ENCODE measurements around the gene ZNF646. TPM values are rescaled to one million over a fixed set of nuclear protein-coding genes. Genes with fewer than 3 reads are reported as not detected.

Gene ZNF646
- total and polyA plus RNA-seq, 2 donors (not counting 3 experiments of a cell fraction or from before 2014, with no cell fraction given), result 4.1 to 15.9 TPM

- intact Hi-C loops (cut with micrococcal nuclease) (no loop called here), dilution Hi-C loops (cut with MboI; ENCODE audit: extremely low pct_ligation_motif_present, low sequenced_read_pairs) (no loop called here)
- no peaks in the 10 kb centered on the region for H3K36me3 ChIP-seq (ENCODE audit: control insufficient read depth in 2 of 2, extremely low read depth in 1 of 2, insufficient read depth in 2 of 2, low read length in 2 of 2)
- no peaks in the 10 kb centered on the region for H3K9me1 ChIP-seq (replicated peaks; ENCODE audit: control insufficient read depth, extremely low read depth, insufficient read depth, low read length)
- no peak overlapping the region for H3K4me3 ChIP-seq (replicated peaks in 1 of 3; ENCODE audit: insufficient read depth in 1 of 3, low read depth in 1 of 3, low read length in 3 of 3)
- no peaks in the 10 kb centered on the region for H3K79me2 ChIP-seq (ENCODE audit: control insufficient read depth, insufficient read depth, low read length)
- CTCF ChIA-PET, result interaction anchor here (0.7 to 1.5 kb wide), 2 partner anchors 24 to 106 kb away, joined by 3 read pairs; partner anchors contain the start of genes ZNF646 and ZNF668
- BruUV-seq (replicated peaks), result no TSS peak
- H4K20me1 ChIP-seq (replicated peaks; ENCODE audit: control insufficient read depth, extremely low read depth, insufficient read depth, low read length), result no peaks in the 10 kb centered on the region
- no peak for DNase-seq (ENCODE audit: low read depth, low spot score)
- no peak for FAIRE-seq
- POLR2A ChIA-PET, result no interaction called here
- TF ChIP-seq JUN (IDR thresholded peaks at IDR 0.05; ENCODE audit: borderline replicate concordance, insufficient read depth, insufficient read length, low read depth), result no peak
- TF ChIP-seq EZH2 (IDR thresholded peaks at IDR 0.05; ENCODE audit: borderline replicate concordance, low read depth, low read length, severe bottlenecking), result no peak
- no peak for TF ChIP-seq POLR2AphosphoS5 (IDR thresholded peaks at IDR 0.05; ENCODE audit: insufficient read depth, low read depth, low read length)
- TF ChIP-seq POLR2A (IDR thresholded peaks at IDR 0.05; ENCODE audit: low read depth, low read length), result no peak
- TF ChIP-seq MAX (IDR thresholded peaks at IDR 0.05; ENCODE audit: insufficient read depth, insufficient read length), result no peak
- TF ChIP-seq GATA2 (IDR thresholded peaks at IDR 0.05; ENCODE audit: insufficient read depth, insufficient read length, low read depth, low read length), result no peak
- TF ChIP-seq CTCF (IDR thresholded peaks at IDR 0.05; ENCODE audit: extremely low read depth in 1 of 2, insufficient read depth in 1 of 2, low read depth in 1 of 2, low read length in 2 of 2), result no peak
- TF ChIP-seq FOS (IDR thresholded peaks at IDR 0.05; ENCODE audit: borderline replicate concordance, insufficient read depth, low read length), result no peak
- no peak for TF ChIP-seq MYC (IDR thresholded peaks at IDR 0.05; ENCODE audit: low read depth, low read length)
- H3K4me2 ChIP-seq (ENCODE audit: insufficient read depth, low read length), result no peak overlapping the region
- no peak overlapping the region for H3K9ac ChIP-seq (replicated peaks; ENCODE audit: extremely low read depth, insufficient read depth, low read length)
- no peaks in the 10 kb centered on the region for H3K9me3 ChIP-seq (replicated peaks; ENCODE audit: control insufficient read depth, insufficient read depth, low read length)
- H3K27me3 ChIP-seq (ENCODE audit: control insufficient read depth in 2 of 2, insufficient read depth in 2 of 2, low read length in 2 of 2), result no peaks in the 10 kb centered on the region
- no peak overlapping the region for H2AFZ ChIP-seq (ENCODE audit: low read depth, low read length)
- no peak overlapping the region for H3K27ac ChIP-seq (ENCODE audit: insufficient read depth, low read depth, low read length)
- peaks cover 2% of the 10 kb centered on the region for H3K4me1 ChIP-seq (ENCODE audit: control insufficient read depth, extremely low read depth, insufficient read depth, low read length)
Observed at GRCh38 chr16:31050280-31051030, 23.8 kb upstream of the ZNF646 start.

All from endothelial cell of umbilical vein (primary cell).